ENCODE data around the gene ZBTB3.
A peak's percentile ranks its signal among the peaks of the same experiment; 100 is the strongest.
"Not testable (repeated sequence)": the region's sequence is repeated elsewhere in the genome, so short reads cannot be mapped to it uniquely, and the experiment has no call there.

Gene ZBTB3

GRCh38 chr11:62755086-62755615, 1.2 kb upstream of the ZBTB3 start:
- DNase-seq, result no peak

GRCh38 chr11:62752994-62753735, 795 bp downstream of the ZBTB3 start:
- no peak for DNase-seq

- DNase-seq, result no peak
Observed at GRCh38 chr11:62752177-62752785, 1.7 kb downstream of the ZBTB3 start.

GRCh38 chr11:62749931-62750330, 4.0 kb downstream of the ZBTB3 start:
- DNase-seq, result not testable (repeated sequence)

GRCh38 chr11:62747475-62748160, 6.3 kb downstream of the ZBTB3 start:
- DNase-seq, result no peak

GRCh38 chr11:62737196-62737595, 16.8 kb downstream of the ZBTB3 start:
- no peak for DNase-seq

GRCh38 chr11:62732830-62733229, 21.1 kb downstream of the ZBTB3 start:
- no peak for DNase-seq

GRCh38 chr11:62730076-62730475, 23.9 kb downstream of the ZBTB3 start:
- not testable (repeated sequence) for DNase-seq

GRCh38 chr11:62728171-62728988, 25.6 kb downstream of the ZBTB3 start, which contains the start of gene TTC9C:
Gene TTC9C (plus strand): TSS chr11:62728486. CDS start chr11:62728849, 363 bp downstream.
- peak; percentile 78 to 80 for DNase-seq

- DNase-seq, result peak; percentile 60 to 84
Observed at GRCh38 chr11:62727872-62728170, 26.1 kb downstream of the ZBTB3 start.

GRCh38 chr11:62727165-62727871, 26.6 kb downstream of the ZBTB3 start, which contains the start of gene HNRNPUL2:
Gene HNRNPUL2 (minus strand): TSS chr11:62727457. CDS start chr11:62727156, 301 bp downstream.
- DNase-seq, result peak; percentile 96 to 99

GRCh38 chr11:62726915-62727164, 27.1 kb downstream of the ZBTB3 start:
- DNase-seq, result no peak

GRCh38 chr11:62726156-62726914, 27.6 kb downstream of the ZBTB3 start:
- DNase-seq, result peak in 1 of 2 experiments; percentile 22

- DNase-seq, result no peak
Observed at GRCh38 chr11:62725646-62726045, 28.3 kb downstream of the ZBTB3 start.

- DNase-seq, result no peak
Observed at GRCh38 chr11:62724171-62724570, 29.8 kb downstream of the ZBTB3 start.

GRCh38 chr11:62721994-62722393, 32.0 kb downstream of the ZBTB3 start:
- no peak for DNase-seq

- DNase-seq, result no peak
Observed at GRCh38 chr11:62719302-62719978, 34.5 kb downstream of the ZBTB3 start.

GRCh38 chr11:62716816-62717215, 37.1 kb downstream of the ZBTB3 start:
- DNase-seq, result no peak

- DNase-seq, result no peak
Observed at GRCh38 chr11:62716206-62716605, 37.8 kb downstream of the ZBTB3 start.

GRCh38 chr11:62715150-62716130, 38.5 kb downstream of the ZBTB3 start:
- DNase-seq, result no peak

Measured in stimulated activated CD4-positive, alpha-beta T cell treated with anti-CD3 and anti-CD28 coated beads, Interleukin-4, amount 100 ng/mL, for 4 hours (primary cell).